ENCODE measurements around the gene HS6ST2. TPM values are rescaled to one million over a fixed set of nuclear protein-coding genes. Genes with fewer than 3 reads are reported as not detected.

The HS6ST2 gene
- total and polyA plus RNA-seq, 4 donors, result under 0.01 to 1.4 (median 0.01) TPM; not detected in 1

- H3K9me3 ChIP-seq (ENCODE audit: control insufficient read depth in 4 of 4, low read length in 3 of 4), result no peaks in the 10 kb centered on the region
These were observed 80.4 kb downstream of the HS6ST2 start for GRCh38 chrX:132877954-132878536.

GRCh38 chrX:132876523-132877338, 81.7 kb downstream of the HS6ST2 start:
- no peak overlapping the region for H3K27ac ChIP-seq (ENCODE audit: low read depth in 1 of 2, low read length in 2 of 2)
- H3K36me3 ChIP-seq (ENCODE audit: control insufficient read depth in 4 of 4, insufficient read depth in 3 of 4, low read depth in 1 of 4, low read length in 3 of 4), result no peaks in the 10 kb centered on the region
- no peak for DNase-seq (ENCODE audit: low spot score)
- no peak overlapping the region for H3K9ac ChIP-seq (ENCODE audit: low read depth in 1 of 2, low read length in 2 of 2)
- H3K4me1 ChIP-seq (ENCODE audit: control insufficient read depth in 4 of 4, insufficient read depth in 4 of 4, low read length in 3 of 4), result no peaks in the 10 kb centered on the region
- 66% methylated on average over 2 of the region's 2 CpGs for WGBS
- H3K9me3 ChIP-seq (ENCODE audit: control insufficient read depth in 4 of 4, low read length in 3 of 4), result no peaks in the 10 kb centered on the region
- TF ChIP-seq HNF4A (conservative IDR thresholded peaks at IDR 0.05) (no peak), EGR1 (IDR thresholded peaks at IDR 0.05; ENCODE audit: low read depth in 2 of 2) (no peak), RAD21 (IDR thresholded peaks at IDR 0.05) (no peak), YY1 (IDR thresholded peaks at IDR 0.05) (no peak), REST (IDR thresholded peaks at IDR 0.05) (no peak), NR2F2 (IDR thresholded peaks at IDR 0.05) (no peak), TAF1 (conservative IDR thresholded peaks at IDR 0.05) (no peak), JUND (IDR thresholded peaks at IDR 0.05) (no peak)
- no peak overlapping the region for H3K4me3 ChIP-seq (ENCODE audit: low read depth in 1 of 3, low read length in 3 of 3)
- H3K27me3 ChIP-seq (ENCODE audit: control insufficient read depth in 4 of 4, insufficient read depth in 4 of 4, low read length in 3 of 4), result no peaks in the 10 kb centered on the region

More at GRCh38 chrX:132877954-132878536, 80.4 kb downstream of the HS6ST2 start:
- no peak for DNase-seq (ENCODE audit: low spot score)
- Histone ChIP-seq H3K27me3 (ENCODE audit: control insufficient read depth in 4 of 4, insufficient read depth in 4 of 4, low read length in 3 of 4) (no peaks in the 10 kb centered on the region), H3K4me3 (ENCODE audit: low read depth in 1 of 3, low read length in 3 of 3) (no peak overlapping the region), H3K4me1 (ENCODE audit: control insufficient read depth in 4 of 4, insufficient read depth in 4 of 4, low read length in 3 of 4) (no peaks in the 10 kb centered on the region), H3K27ac (ENCODE audit: low read depth in 1 of 2, low read length in 2 of 2) (no peak overlapping the region), H3K36me3 (ENCODE audit: control insufficient read depth in 4 of 4, insufficient read depth in 3 of 4, low read depth in 1 of 4, low read length in 3 of 4) (no peaks in the 10 kb centered on the region), H3K9ac (ENCODE audit: low read depth in 1 of 2, low read length in 2 of 2) (no peak overlapping the region)
- WGBS, result 83% methylated on average over 5 of the region's 5 CpGs
- TF ChIP-seq HNF4A (conservative IDR thresholded peaks at IDR 0.05), result no peak
- no peak for TF ChIP-seq RXRA (IDR thresholded peaks at IDR 0.05)
- TF ChIP-seq ZBTB33 (IDR thresholded peaks at IDR 0.05), result no peak
- no peak for TF ChIP-seq JUND (IDR thresholded peaks at IDR 0.05)
- no peak for TF ChIP-seq YY1 (IDR thresholded peaks at IDR 0.05)
- no peak for TF ChIP-seq FOXA2 (IDR thresholded peaks at IDR 0.05)
- TF ChIP-seq TAF1 (conservative IDR thresholded peaks at IDR 0.05), result no peak
